Measurements from ENCODE around the gene L3MBTL3. TPM values are rescaled to one million over a fixed set of nuclear protein-coding genes. Genes with fewer than 3 reads are reported as not detected.

L3MBTL3 gene
- total and polyA plus RNA-seq, 12 donors: 0.77 to 4.0 (median 2.3) TPM

DNA sequence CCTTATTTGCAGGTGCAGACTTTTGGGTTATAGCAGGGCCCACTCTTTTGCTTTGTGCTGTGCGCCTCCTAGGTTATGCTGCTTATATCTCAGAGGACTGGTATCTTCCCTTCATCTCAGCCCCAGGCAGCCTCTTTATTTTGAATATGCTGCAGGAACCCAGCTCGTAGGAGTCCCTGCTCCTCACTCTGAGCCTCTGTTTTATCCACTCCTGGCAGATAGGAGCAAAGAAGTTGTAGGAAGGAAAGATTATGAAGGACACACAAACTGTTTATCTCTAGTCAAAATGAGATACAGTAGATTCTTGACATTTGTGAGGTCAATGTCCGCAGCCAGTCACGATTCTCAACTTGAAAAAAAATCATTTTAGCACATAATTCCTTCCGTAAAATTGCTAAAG lies 15.6 kb downstream of the L3MBTL3 start:
- TF ChIP-seq, protein P1, sequence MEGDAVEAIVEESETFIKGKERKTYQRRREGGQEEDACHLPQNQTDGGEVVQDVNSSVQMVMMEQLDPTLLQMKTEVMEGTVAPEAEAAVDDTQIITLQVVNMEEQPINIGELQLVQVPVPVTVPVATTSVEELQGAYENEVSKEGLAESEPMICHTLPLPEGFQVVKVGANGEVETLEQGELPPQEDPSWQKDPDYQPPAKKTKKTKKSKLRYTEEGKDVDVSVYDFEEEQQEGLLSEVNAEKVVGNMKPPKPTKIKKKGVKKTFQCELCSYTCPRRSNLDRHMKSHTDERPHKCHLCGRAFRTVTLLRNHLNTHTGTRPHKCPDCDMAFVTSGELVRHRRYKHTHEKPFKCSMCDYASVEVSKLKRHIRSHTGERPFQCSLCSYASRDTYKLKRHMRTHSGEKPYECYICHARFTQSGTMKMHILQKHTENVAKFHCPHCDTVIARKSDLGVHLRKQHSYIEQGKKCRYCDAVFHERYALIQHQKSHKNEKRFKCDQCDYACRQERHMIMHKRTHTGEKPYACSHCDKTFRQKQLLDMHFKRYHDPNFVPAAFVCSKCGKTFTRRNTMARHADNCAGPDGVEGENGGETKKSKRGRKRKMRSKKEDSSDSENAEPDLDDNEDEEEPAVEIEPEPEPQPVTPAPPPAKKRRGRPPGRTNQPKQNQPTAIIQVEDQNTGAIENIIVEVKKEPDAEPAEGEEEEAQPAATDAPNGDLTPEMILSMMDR (IDR thresholded peaks at IDR 0.05): no peak

DNA sequence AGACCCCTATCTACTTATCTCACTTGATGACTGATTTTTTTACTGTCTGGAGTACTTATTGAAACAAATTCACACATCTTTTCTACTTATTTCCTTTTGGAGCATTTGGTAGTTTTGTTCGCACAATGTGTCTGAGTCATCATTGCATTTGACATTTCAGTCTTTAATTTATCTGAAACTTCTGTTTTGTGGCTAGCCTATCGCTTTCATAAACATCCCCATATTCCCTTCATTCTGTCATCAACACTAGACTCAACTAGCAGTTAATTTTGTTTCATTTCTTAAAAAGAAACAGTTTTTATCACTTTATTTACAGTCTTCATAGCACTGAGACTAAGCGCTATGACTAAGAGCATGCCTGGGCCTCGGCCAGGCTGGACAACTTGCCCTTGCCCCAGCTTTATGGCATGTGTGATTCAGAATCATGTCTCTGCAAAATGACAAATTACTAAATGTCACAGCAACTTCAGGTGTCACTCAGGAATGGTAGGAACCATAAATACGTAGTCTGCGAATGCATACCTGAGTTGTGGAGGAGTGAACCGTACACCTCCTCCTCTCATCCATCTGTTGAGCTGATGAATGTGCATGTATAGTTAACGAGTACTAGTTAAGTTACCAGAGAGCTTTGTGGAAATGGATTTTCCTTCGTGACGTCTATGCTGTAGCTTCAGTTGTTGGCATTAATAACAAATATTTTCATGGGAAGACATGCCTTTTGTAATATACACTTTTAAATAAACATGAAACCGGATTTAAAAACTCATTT lies 16.2 kb downstream of the L3MBTL3 start:
- Histone ChIP-seq H3K27ac (peak overlapping the region in 1 of 10 donors; percentile 52), H3K9me3 (no peaks in the 10 kb centered on the region), H3K36me3 (no peaks in the 10 kb centered on the region), H3K4me1 (peaks cover 0 to 15% (median 0%) of the 10 kb centered on the region in 9 donors), H3K27me3 (no peaks in the 10 kb centered on the region), H3K4me3 (no peak overlapping the region)
- no peak for DNase-seq
- TF ChIP-seq, protein P1 (IDR thresholded peaks at IDR 0.05): no peak
- 81 to 83% methylated on average over 11 of the region's 11 CpGs for WGBS, 2 donors
- ATAC-seq: no peak
- intact Hi-C loops (cut with DNase I): no loop called here

More for the DNA sequence above, 15.6 kb downstream of the L3MBTL3 start:
- Histone ChIP-seq H3K4me3 (no peak overlapping the region), H3K4me1 (peaks cover 0 to 15% (median 0%) of the 10 kb centered on the region in 9 donors), H3K27me3 (no peaks in the 10 kb centered on the region), H3K27ac (peak overlapping the region in 1 of 10 donors; percentile 39), H3K9me3 (no peaks in the 10 kb centered on the region), H3K36me3 (no peaks in the 10 kb centered on the region)
- no peak for ATAC-seq
- DNase-seq: no peak
- intact Hi-C loops (cut with DNase I): no loop called here
- WGBS, 2 donors: 87 to 90% methylated on average over 5 of the region's 5 CpGs

DNA sequence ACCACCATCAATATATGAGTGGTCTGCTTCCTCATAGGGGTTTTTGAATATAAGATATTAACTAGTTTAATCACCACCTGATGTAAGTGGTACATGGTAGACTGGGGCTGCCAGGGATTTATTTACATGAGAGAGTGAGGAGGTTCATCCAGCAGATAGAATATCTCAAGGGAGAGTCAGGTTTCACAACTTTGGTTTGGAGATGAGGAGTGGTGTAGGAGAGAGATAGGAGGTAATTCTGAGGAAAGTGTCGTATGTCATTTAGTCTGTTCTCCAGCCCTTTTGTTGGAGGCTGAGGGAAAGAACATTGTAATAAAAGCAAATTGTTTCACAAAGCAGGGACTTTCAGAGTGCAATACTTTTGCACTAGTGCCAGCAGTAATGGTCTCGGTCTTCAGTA lies 16.8 kb downstream of the L3MBTL3 start:
- no peaks in the 10 kb centered on the region for H3K36me3 ChIP-seq
- no peak overlapping the region for H3K4me3 ChIP-seq
- no peak overlapping the region for H3K27ac ChIP-seq
- H3K9me3 ChIP-seq: no peaks in the 10 kb centered on the region
- TF ChIP-seq, protein P1 (IDR thresholded peaks at IDR 0.05): no peak
- H3K4me1 ChIP-seq: peaks cover 0 to 15% (median 0%) of the 10 kb centered on the region in 9 donors
- DNase-seq (no peak), ATAC-seq (no peak)
- 46 to 75% methylated on average over 2 of the region's 2 CpGs for WGBS, 2 donors
- intact Hi-C loops (cut with DNase I): no loop called here
- H3K27me3 ChIP-seq: no peaks in the 10 kb centered on the region

DNA sequence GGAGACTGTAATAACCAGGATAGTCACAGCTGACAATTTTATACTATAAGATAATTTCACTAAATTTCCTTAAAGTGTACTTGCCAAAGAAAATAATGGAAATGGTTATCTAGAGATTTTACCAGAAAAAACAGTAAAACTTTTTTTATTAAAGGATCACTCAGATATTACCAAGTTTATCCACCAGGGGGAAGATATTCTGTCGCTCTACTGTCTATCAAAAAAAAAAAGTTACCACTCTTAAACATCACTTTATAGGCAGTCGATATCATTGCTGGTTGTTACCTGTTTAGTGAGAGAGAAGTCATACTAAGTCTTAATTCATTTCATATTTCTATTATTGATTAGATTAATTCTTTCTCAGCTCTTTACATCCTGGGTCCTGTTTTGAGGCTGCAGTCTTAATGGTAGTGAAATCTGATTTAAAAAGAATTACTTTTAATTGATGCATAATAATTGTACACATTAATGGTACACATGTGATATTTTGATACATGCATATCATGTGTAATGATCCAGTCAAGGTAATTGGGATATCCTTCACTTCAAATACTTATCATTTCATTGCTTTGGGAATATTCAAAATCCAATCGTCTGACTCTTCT lies 18.9 kb downstream of the L3MBTL3 start:
- ATAC-seq (no peak), DNase-seq (no peak)
- Histone ChIP-seq H3K36me3 (no peaks in the 10 kb centered on the region), H3K27me3 (no peaks in the 10 kb centered on the region), H3K9me3 (no peaks in the 10 kb centered on the region), H3K27ac (no peak overlapping the region), H3K4me3 (no peak overlapping the region), H3K4me1 (peaks cover 0 to 15% (median 0%) of the 10 kb centered on the region in 9 donors)
- intact Hi-C loops (cut with DNase I): no loop called here
- TF ChIP-seq, protein P1 (IDR thresholded peaks at IDR 0.05): peak in 8 of 9 donors; percentile 14 to 53 (median 38)
- 47 to 76% methylated on average over 3 of the region's 3 CpGs for WGBS, 2 donors
